Natural killer cell (primary cell): ENCODE measurements around the gene DHRS3. TPM values are rescaled to one million over a fixed set of nuclear protein-coding genes. Genes with fewer than 3 reads are reported as not detected.

Source experiments
- ATAC-seq, 3 donors: fragments of 150-1000 bp in 2 of 3; fragments of 200-7000 bp in 1 of 3; cut with Tn5 transposase; 1 replicate in 1 of 3; 2 replicates in 2 of 3; pipeline ENCODE4 v1.10.0; 2021; ENCODE audit warnings: mild to moderate bottlenecking in 2 of 3, moderate library complexity in 2 of 3
- DNase-seq, 2 donors: peaks; one replicate each; pipeline versions ENCODE4 v3.0.0 to v3.0.0-alpha.2; 2013 to 2021; ENCODE audit warnings: mixed read lengths in 1 of 2
- H3K27ac ChIP-seq: one replicate; pipeline ENCODE4 v1.5.1; 2013; ENCODE audit warnings: mild to moderate bottlenecking, low read length
- H3K27me3 ChIP-seq: one replicate; pipeline ENCODE4 v1.6.1; 2013; ENCODE audit warnings: low read length; ENCODE audit not compliant: control insufficient read depth, insufficient read depth
- H3K36me3 ChIP-seq: one replicate; pipeline ENCODE4 v1.6.1; 2013; ENCODE audit warnings: low read length; ENCODE audit not compliant: control insufficient read depth, insufficient read depth
- H3K4me1 ChIP-seq: one replicate; pipeline ENCODE4 v1.6.1; 2013; ENCODE audit warnings: low read length; ENCODE audit not compliant: control insufficient read depth, insufficient read depth
- H3K4me3 ChIP-seq: one replicate; pipeline ENCODE4 v1.5.1; 2013; ENCODE audit warnings: low read length
- H3K9me3 ChIP-seq: one replicate; pipeline ENCODE4 v1.6.1; 2013; ENCODE audit warnings: low read length; ENCODE audit not compliant: control insufficient read depth, insufficient read depth
- H3K27ac Mint-ChIP-seq, 2 donors: one replicate each; pipeline ENCODE4 v1.8.0; 2022; ENCODE audit warnings: mild to moderate bottlenecking in 2 of 2, mixed read lengths in 2 of 2, moderate library complexity in 1 of 2
- H3K27me3 Mint-ChIP-seq, 2 donors: one replicate each; pipeline ENCODE4 v1.8.0; 2022; ENCODE audit warnings: low read depth in 2 of 2, mixed read lengths in 2 of 2
- H3K36me3 Mint-ChIP-seq: one replicate; pipeline ENCODE4 v1.8.0; 2022; ENCODE audit warnings: mixed read lengths
- H3K4me1 Mint-ChIP-seq, 2 donors: one replicate each; pipeline ENCODE4 v1.8.0; 2022; ENCODE audit warnings: mixed read lengths in 2 of 2
- H3K4me3 Mint-ChIP-seq: one replicate; pipeline ENCODE4 v1.8.0; 2022; ENCODE audit warnings: mild to moderate bottlenecking, moderate library complexity, mixed read lengths
- H3K9me3 Mint-ChIP-seq, 2 donors: one replicate each; pipeline ENCODE4 v1.8.0; 2022; ENCODE audit warnings: mixed read lengths in 2 of 2
- CTCF ChIP-seq: fragments of 200-600 bp; IDR thresholded peaks from one replicate; pipeline ENCODE4 v1.8.0; 2022; ENCODE audit warnings: antibody characterized with exemption
- WGBS: methylation state at CpG from one replicate; pipeline ENCODE4 v1.1.7; 2013; ENCODE audit warnings: missing lambda C conversion rate; ENCODE audit not compliant: insufficient coverage; 5-methylcytosine and 5-hydroxymethylcytosine counted together
- intact Hi-C: fragments of 100-400 bp; cut with micrococcal nuclease; formaldehyde crosslinking; loops from one replicate; pipeline ENCODE4 v1.14.2; 2022
- total RNA-seq, 4 donors: library from RNA; stranded (reverse); fragments of 120-200 nt in 1 of 4; gene quantifications; one replicate each; pipeline versions ENCODE4 v1.2.3 to v1.2.4, GENCODE V29; 2013 to 2022

DHRS3 gene
- total RNA-seq, 3 donors from 2014 or later (not counting 1 experiment from before 2014, with no cell fraction given) = 106 to 175 (median 153) TPM

- no peaks in the 10 kb centered on the region for H3K9me3 ChIP-seq
- no peaks in the 10 kb centered on the region for H3K27me3 ChIP-seq
- Mint-ChIP-seq H3K9me3 (peaks cover 0 to 3% of the 10 kb centered on the region in 2 donors), H3K27ac (peak overlapping the region in 1 of 2 donors; percentile 35), H3K4me3 (no peak overlapping the region), H3K4me1 (peaks cover 0 to 24% of the 10 kb centered on the region in 2 donors), H3K36me3 (no peaks in the 10 kb centered on the region), H3K27me3 (no peaks in the 10 kb centered on the region)
- no peaks in the 10 kb centered on the region for H3K4me1 ChIP-seq
- ATAC-seq = no peak
- DNase-seq = no peak
- no peak overlapping the region for H3K4me3 ChIP-seq
- no peak overlapping the region for H3K27ac ChIP-seq
- no peak for TF ChIP-seq CTCF
- intact Hi-C loops = no loop called here
- H3K36me3 ChIP-seq = peaks cover 23% of the 10 kb centered on the region
- WGBS = 92% methylated on average over 5 of the region's 5 CpGs
These were observed 36.8 kb downstream of the DHRS3 start for GRCh38 chr1:12581179-12581578.

- no peak overlapping the region for H3K4me3 ChIP-seq
- 93% methylated on average over 18 of the region's 20 CpGs for WGBS
- peaks cover 23% of the 10 kb centered on the region for H3K36me3 ChIP-seq
- no peak for DNase-seq
- H3K36me3 Mint-ChIP-seq = no peaks in the 10 kb centered on the region
- no peak overlapping the region for H3K27ac Mint-ChIP-seq
- H3K27me3 Mint-ChIP-seq = no peaks in the 10 kb centered on the region
- no peak overlapping the region for H3K27ac ChIP-seq
- no peaks in the 10 kb centered on the region for H3K4me1 ChIP-seq
- no peak for TF ChIP-seq CTCF
- intact Hi-C loops = no loop called here
- no peaks in the 10 kb centered on the region for H3K27me3 ChIP-seq
- H3K4me3 Mint-ChIP-seq = no peak overlapping the region
- no peaks in the 10 kb centered on the region for H3K9me3 ChIP-seq
- ATAC-seq = no peak
- H3K9me3 Mint-ChIP-seq = peaks cover 0 to 3% of the 10 kb centered on the region in 2 donors
- H3K4me1 Mint-ChIP-seq = peaks cover 0 to 23% of the 10 kb centered on the region in 2 donors
These were observed 37.7 kb downstream of the DHRS3 start for GRCh38 chr1:12580054-12580887.

- H3K4me1 ChIP-seq = no peaks in the 10 kb centered on the region
- Mint-ChIP-seq H3K27ac (no peak overlapping the region), H3K4me1 (peaks cover 0 to 21% of the 10 kb centered on the region in 2 donors), H3K9me3 (peaks cover 0 to 3% of the 10 kb centered on the region in 2 donors), H3K36me3 (no peaks in the 10 kb centered on the region), H3K4me3 (no peak overlapping the region), H3K27me3 (no peaks in the 10 kb centered on the region)
- no peak overlapping the region for H3K4me3 ChIP-seq
- H3K36me3 ChIP-seq = peaks cover 27% of the 10 kb centered on the region
- H3K27me3 ChIP-seq = no peaks in the 10 kb centered on the region
- WGBS = 88% methylated on average over 19 of the region's 19 CpGs
- TF ChIP-seq CTCF = no peak
- no peak overlapping the region for H3K27ac ChIP-seq
- H3K9me3 ChIP-seq = no peaks in the 10 kb centered on the region
- no peak for ATAC-seq
- no peak for DNase-seq
- intact Hi-C loops = no loop called here
These were observed 39.1 kb downstream of the DHRS3 start for GRCh38 chr1:12578860-12579422.
